H9 (cell line): ENCODE measurements around the gene ASXL3. TPM values are rescaled to one million over a fixed set of nuclear protein-coding genes. Genes with fewer than 3 reads are reported as not detected.

Source experiments
- DNase-seq: peaks from one replicate; pipeline ENCODE4 v3.0.0-alpha.2; 2017
- H2AFZ ChIP-seq: one replicate; pipeline ENCODE4 v1.6.1; 2013; ENCODE audit warnings: mild to moderate bottlenecking, low read length, control low read depth, moderate library complexity
- H2AK5ac ChIP-seq: 2 replicates; pipeline ENCODE4 v1.6.1; 2013; ENCODE audit warnings: low read length, control low read depth, mixed read lengths; ENCODE audit not compliant: insufficient read length
- H2BK120ac ChIP-seq: one replicate; pipeline ENCODE4 v1.6.1; 2013; ENCODE audit warnings: low read depth, mild to moderate bottlenecking, low read length, control low read depth, inconsistent platforms; ENCODE audit not compliant: poor library complexity, severe bottlenecking
- H2BK12ac ChIP-seq: 2 replicates; pipeline ENCODE4 v1.6.1; 2013; ENCODE audit warnings: low read length, control low read depth, mixed read lengths, low read depth; ENCODE audit not compliant: insufficient read length
- H2BK15ac ChIP-seq: 2 replicates; pipeline ENCODE4 v1.6.1; 2013; ENCODE audit warnings: low read depth, low read length, control low read depth
- H2BK20ac ChIP-seq: one replicate; pipeline ENCODE4 v1.6.1; 2013; ENCODE audit warnings: low read depth, mild to moderate bottlenecking, low read length, control low read depth, inconsistent platforms; ENCODE audit not compliant: poor library complexity, severe bottlenecking
- H2BK5ac ChIP-seq: 2 replicates; pipeline ENCODE4 v1.6.1; 2013; ENCODE audit warnings: low read length, control low read depth, mixed read lengths; ENCODE audit not compliant: insufficient read length
- H3K14ac ChIP-seq: 2 replicates; pipeline ENCODE4 v1.6.1; 2013; ENCODE audit warnings: low read length, control low read depth; ENCODE audit not compliant: insufficient read depth
- H3K18ac ChIP-seq: 2 replicates; pipeline ENCODE4 v1.6.1; 2013; ENCODE audit warnings: low read depth, mild to moderate bottlenecking, mixed read lengths, low read length, control low read depth; ENCODE audit not compliant: insufficient read length
- H3K23ac ChIP-seq: 2 replicates; pipeline ENCODE4 v1.6.1; 2013; ENCODE audit warnings: low read length, control low read depth, mixed read lengths, low read depth; ENCODE audit not compliant: insufficient read length
- H3K23me2 ChIP-seq: 2 replicates; pipeline ENCODE4 v1.6.1; 2013; ENCODE audit warnings: low read depth, mild to moderate bottlenecking, mixed read lengths, low read length, control low read depth; ENCODE audit not compliant: insufficient read length, poor library complexity, severe bottlenecking
- H3K27ac ChIP-seq: 2 replicates; pipeline ENCODE4 v1.5.1; 2013; ENCODE audit warnings: low read length, control low read depth, mixed read lengths, low read depth; ENCODE audit not compliant: insufficient read length
- H3K27me3 ChIP-seq: 2 replicates; pipeline ENCODE4 v1.6.1; 2013; ENCODE audit warnings: low read length, control low read depth, inconsistent platforms; ENCODE audit not compliant: insufficient read depth
- H3K4ac ChIP-seq: 2 replicates; pipeline ENCODE4 v1.6.1; 2013; ENCODE audit warnings: low read depth, mild to moderate bottlenecking, control low read depth, inconsistent platforms, low read length, moderate library complexity
- H3K4me1 ChIP-seq: 2 replicates; pipeline ENCODE4 v1.6.1; 2013; ENCODE audit warnings: low read length, control low read depth, inconsistent platforms; ENCODE audit not compliant: insufficient read depth
- H3K4me2 ChIP-seq: 2 replicates; pipeline ENCODE4 v1.6.1; 2013; ENCODE audit warnings: low read length, control low read depth, mixed read lengths; ENCODE audit not compliant: insufficient read length, insufficient read depth
- H3K56ac ChIP-seq: 2 replicates; pipeline ENCODE4 v1.6.1; 2013; ENCODE audit warnings: low read depth, mild to moderate bottlenecking, mixed read lengths, low read length, control low read depth; ENCODE audit not compliant: insufficient read length
- H3K79me1 ChIP-seq: 2 replicates; pipeline ENCODE4 v1.6.1; 2013; ENCODE audit warnings: low read depth, mild to moderate bottlenecking, moderate library complexity, low read length, control low read depth, inconsistent platforms; ENCODE audit not compliant: insufficient read depth, poor library complexity, severe bottlenecking
- H3K79me2 ChIP-seq: 2 replicates; pipeline ENCODE4 v1.6.1; 2013; ENCODE audit warnings: low read length, control low read depth, inconsistent platforms; ENCODE audit not compliant: insufficient read depth
- H3K9ac ChIP-seq: 2 replicates; pipeline ENCODE4 v1.6.1; 2013; ENCODE audit warnings: low read length, control low read depth, mixed read lengths; ENCODE audit not compliant: insufficient read length; ENCODE audit errors: extremely low read depth
- H3K9me3 ChIP-seq: one replicate; pipeline ENCODE4 v1.6.1; 2013; ENCODE audit warnings: low read depth, low read length, inconsistent platforms; ENCODE audit not compliant: control insufficient read depth
- H3T11ph ChIP-seq: one replicate; pipeline ENCODE4 v1.6.1; 2013; ENCODE audit warnings: mild to moderate bottlenecking, low read length, control low read depth, inconsistent platforms
- H4K20me1 ChIP-seq: one replicate; pipeline ENCODE4 v1.6.1; 2013; ENCODE audit not compliant: control insufficient read depth, insufficient read length, insufficient read depth
- H4K5ac ChIP-seq: 2 replicates; pipeline ENCODE4 v1.6.1; 2013; ENCODE audit warnings: low read depth, mild to moderate bottlenecking, mixed read lengths, low read length, control low read depth; ENCODE audit not compliant: insufficient read length
- H4K8ac ChIP-seq: replicated peaks from 2 replicates; pipeline ENCODE4 v1.6.1; 2013; ENCODE audit warnings: low read length, control low read depth, mixed read lengths, low read depth; ENCODE audit not compliant: insufficient read length
- H4K91ac ChIP-seq: 2 replicates; pipeline ENCODE4 v1.6.1; 2013; ENCODE audit warnings: low read depth, mild to moderate bottlenecking, moderate library complexity, mixed read lengths, low read length, control low read depth; ENCODE audit not compliant: insufficient read length
- H3K27ac Mint-ChIP-seq, 3 experiments: 2 replicates in 2 of 3; 3 replicates in 1 of 3; pipeline ENCODE4 v1.8.0; 2020 to 2021; ENCODE audit warnings: mixed read lengths in 3 of 3, mild to moderate bottlenecking in 1 of 3, moderate library complexity in 1 of 3
- H3K27me3 Mint-ChIP-seq: 2 replicates; pipeline ENCODE4 v1.8.0; 2021; ENCODE audit warnings: low read depth, mild to moderate bottlenecking, moderate library complexity, mixed read lengths
- H3K36me3 Mint-ChIP-seq, 3 experiments: 2 replicates in 2 of 3; 3 replicates in 1 of 3; pipeline ENCODE4 v1.8.0; 2020 to 2021; ENCODE audit warnings: low read depth in 3 of 3, mixed read lengths in 3 of 3; ENCODE audit not compliant: insufficient read depth in 1 of 3
- H3K4me1 Mint-ChIP-seq, 2 experiments: 2 replicates each; pipeline ENCODE4 v1.8.0; 2020; ENCODE audit warnings: mixed read lengths in 2 of 2
- H3K4me3 Mint-ChIP-seq, 2 experiments: 2 replicates in 1 of 2; 3 replicates in 1 of 2; pipeline ENCODE4 v1.8.0; 2020 to 2021; ENCODE audit warnings: mild to moderate bottlenecking in 2 of 2, mixed read lengths in 2 of 2, moderate library complexity in 1 of 2
- H3K9me3 Mint-ChIP-seq, 2 experiments: 2 replicates in 1 of 2; 3 replicates in 1 of 2; pipeline ENCODE4 v1.8.0; 2020; ENCODE audit warnings: mild to moderate bottlenecking in 2 of 2, mixed read lengths in 2 of 2, moderate library complexity in 1 of 2
- WGBS: extraction: QIAGEN DNeasy Blood & Tissue Kit; methylation state at CpG from one replicate; pipeline ENCODE4 v1.1.7; 2013; ENCODE audit warnings: missing lambda C conversion rate, low lambda C conversion rate, mixed read lengths; ENCODE audit not compliant: insufficient read length; ENCODE audit errors: extremely low coverage; 5-methylcytosine and 5-hydroxymethylcytosine counted together
- total RNA-seq: library from RNA; stranded (reverse); gene quantifications from 2 replicates; pipeline ENCODE4 v1.2.1, GENCODE V29; 2021
- TF ChIP-seq, protein P1 (sequence below): fragments of 200-600 bp; sonication (generic); conservative IDR thresholded peaks from 3 replicates; pipeline ENCODE4 v1.8.0; 2021; ENCODE audit warnings: antibody characterized with exemption, mild to moderate bottlenecking

The ASXL3 gene
- total RNA-seq, 1 experiment from 2014 or later = 0.35 TPM

DNA sequence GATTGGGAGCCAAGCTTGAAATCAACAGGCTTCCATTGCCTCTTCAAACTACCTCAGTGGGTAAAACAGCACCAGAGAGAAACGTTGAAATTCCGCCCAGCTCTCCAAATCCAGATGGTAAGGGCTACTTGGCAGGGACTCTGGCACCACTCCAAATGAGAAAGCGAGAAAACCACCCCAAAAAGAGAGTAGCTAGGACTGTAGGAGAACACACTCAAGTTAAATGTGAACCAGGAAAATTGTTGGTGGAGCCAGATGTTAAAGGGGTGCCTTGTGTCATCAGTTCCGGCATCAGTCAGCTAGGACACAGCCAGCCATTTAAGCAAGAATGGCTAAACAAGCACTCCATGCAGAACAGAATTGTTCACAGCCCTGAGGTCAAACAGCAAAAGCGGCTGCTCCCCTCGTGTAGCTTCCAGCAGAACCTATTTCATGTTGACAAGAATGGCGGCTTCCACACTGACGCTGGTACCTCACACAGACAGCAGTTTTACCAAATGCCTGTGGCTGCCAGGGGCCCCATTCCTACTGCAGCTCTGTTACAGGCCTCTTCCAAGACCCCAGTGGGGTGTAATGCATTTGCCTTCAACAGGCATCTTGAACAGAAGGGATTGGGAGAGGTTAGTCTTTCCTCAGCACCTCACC is 167.3 kb downstream of the ASXL3 start:
- Histone ChIP-seq H3K27ac (no peak overlapping the region), H2BK5ac (no peak overlapping the region), H4K8ac (no peak overlapping the region), H4K20me1 (no peaks in the 10 kb centered on the region), H3K23me2 (no peaks in the 10 kb centered on the region), H3K56ac (no peak overlapping the region), H3K18ac (no peak overlapping the region), H3K4ac (no peak overlapping the region), H3K9me3 (no peaks in the 10 kb centered on the region), H3K9ac (no peak overlapping the region), H3K79me1 (no peaks in the 10 kb centered on the region), H2BK15ac (no peak overlapping the region), H2AK5ac (no peak overlapping the region), H4K5ac (no peak overlapping the region), H4K91ac (no peak overlapping the region), H2BK120ac (no peak overlapping the region), H2BK12ac (no peak overlapping the region), H3K4me1 (no peaks in the 10 kb centered on the region), H3K27me3 (no peaks in the 10 kb centered on the region), H3K14ac (no peak overlapping the region), H3K4me2 (no peak overlapping the region), H3K79me2 (no peaks in the 10 kb centered on the region), H3K23ac (no peak overlapping the region), H2BK20ac (no peak overlapping the region), H2AFZ (no peak overlapping the region), H3T11ph (no peak overlapping the region)
- WGBS = no CpG with 5 or more reads among the region's 8 CpGs
- no peak overlapping the region for H3K4me3 Mint-ChIP-seq
- no peak for DNase-seq
- no peaks in the 10 kb centered on the region for H3K9me3 Mint-ChIP-seq
- H3K36me3 Mint-ChIP-seq = no peaks in the 10 kb centered on the region
- H3K27ac Mint-ChIP-seq = peak overlapping the region in 1 of 3 experiments; percentile 40; a peak in 1 of 7 replicates
- peaks cover 11 to 16% of the 10 kb centered on the region in 2 experiments; a peak in 3 of 4 replicates for H3K4me1 Mint-ChIP-seq
- TF ChIP-seq, protein P1, sequence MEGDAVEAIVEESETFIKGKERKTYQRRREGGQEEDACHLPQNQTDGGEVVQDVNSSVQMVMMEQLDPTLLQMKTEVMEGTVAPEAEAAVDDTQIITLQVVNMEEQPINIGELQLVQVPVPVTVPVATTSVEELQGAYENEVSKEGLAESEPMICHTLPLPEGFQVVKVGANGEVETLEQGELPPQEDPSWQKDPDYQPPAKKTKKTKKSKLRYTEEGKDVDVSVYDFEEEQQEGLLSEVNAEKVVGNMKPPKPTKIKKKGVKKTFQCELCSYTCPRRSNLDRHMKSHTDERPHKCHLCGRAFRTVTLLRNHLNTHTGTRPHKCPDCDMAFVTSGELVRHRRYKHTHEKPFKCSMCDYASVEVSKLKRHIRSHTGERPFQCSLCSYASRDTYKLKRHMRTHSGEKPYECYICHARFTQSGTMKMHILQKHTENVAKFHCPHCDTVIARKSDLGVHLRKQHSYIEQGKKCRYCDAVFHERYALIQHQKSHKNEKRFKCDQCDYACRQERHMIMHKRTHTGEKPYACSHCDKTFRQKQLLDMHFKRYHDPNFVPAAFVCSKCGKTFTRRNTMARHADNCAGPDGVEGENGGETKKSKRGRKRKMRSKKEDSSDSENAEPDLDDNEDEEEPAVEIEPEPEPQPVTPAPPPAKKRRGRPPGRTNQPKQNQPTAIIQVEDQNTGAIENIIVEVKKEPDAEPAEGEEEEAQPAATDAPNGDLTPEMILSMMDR = no peak
- H3K27me3 Mint-ChIP-seq = no peaks in the 10 kb centered on the region
